Heart left ventricle (tissue), 16 donors: ENCODE measurements around the gene DNAAF5. TPM values are rescaled to one million over a fixed set of nuclear protein-coding genes. Genes with fewer than 3 reads are reported as not detected.
A peak's percentile ranks its signal among the peaks of the same experiment; 100 is the strongest.

Experiments used
- ATAC-seq, 4 donors: fragments of 200-7000 bp; cut with Tn5 transposase; one replicate each; pipeline ENCODE4 v1.9.1; 2020 to 2022; ENCODE audit warnings: moderate library complexity in 4 of 4, mild to moderate bottlenecking in 3 of 4, moderate number of reproducible peaks in 1 of 4
- DNase-seq, 5 donors: peaks; one replicate each; pipeline ENCODE4 v3.0.0-alpha.2; 2020
- H3K27ac ChIP-seq, 12 donors: fragments of 200-600 bp; sonication (generic) in 4 of 12; one replicate each; pipeline versions ENCODE4 v1.5.0 to v1.8.0; 2016 to 2022; ENCODE audit warnings: mild to moderate bottlenecking in 2 of 12
- H3K27me3 ChIP-seq, 9 donors: fragments of 200-600 bp; sonication (generic) in 2 of 9; one replicate each; pipeline versions ENCODE4 v1.5.1 to v1.8.0; 2016 to 2022; ENCODE audit warnings: mild to moderate bottlenecking in 3 of 9
- H3K36me3 ChIP-seq, 9 donors: fragments of 200-600 bp; sonication (generic) in 2 of 9; one replicate each; pipeline versions ENCODE4 v1.5.0 to v1.8.0; 2018 to 2022; ENCODE audit warnings: mild to moderate bottlenecking in 2 of 9
- H3K4me1 ChIP-seq, 12 donors: fragments of 200-600 bp; sonication (generic) in 4 of 12; one replicate each; pipeline versions ENCODE4 v1.5.0 to v1.8.0; 2016 to 2022; ENCODE audit warnings: mild to moderate bottlenecking in 3 of 12
- H3K4me3 ChIP-seq, 12 donors: fragments of 200-600 bp; sonication (generic) in 4 of 12; one replicate each; pipeline versions ENCODE4 v1.5.0 to v1.8.0; 2017 to 2022; ENCODE audit warnings: mild to moderate bottlenecking in 9 of 12, moderate library complexity in 4 of 12
- H3K9me3 ChIP-seq, 12 donors: fragments of 200-600 bp; sonication (generic) in 4 of 12; one replicate each; pipeline versions ENCODE4 v1.5.0 to v1.8.0; 2016 to 2022; ENCODE audit warnings: mild to moderate bottlenecking in 1 of 12
- CTCF ChIP-seq, 12 donors: fragments of 200-600 bp; sonication (generic) in 4 of 12; IDR thresholded peaks; one replicate each; pipeline versions ENCODE4 v1.5.0 to v1.8.0; 2018 to 2022; ENCODE audit warnings: antibody characterized with exemption in 12 of 12, mild to moderate bottlenecking in 5 of 12
- POLR2A ChIP-seq, 2 donors: fragments of 450-650 bp; IDR thresholded peaks; one replicate each; pipeline ENCODE4 v1.6.1; 2017; ENCODE audit warnings: antibody characterized with exemption in 2 of 2, mild to moderate bottlenecking in 2 of 2, moderate library complexity in 2 of 2
- WGBS, 4 donors: extraction: QIAGEN DNeasy Blood & Tissue Kit in 2 of 4; methylation state at CpG; one replicate each; pipeline versions ENCODE4 v1.1.5 to v1.1.7; 2013 to 2018; 5-methylcytosine and 5-hydroxymethylcytosine counted together
- intact Hi-C, 10 donors: fragments of 100-400 bp; cut with DNase I; formaldehyde crosslinking; loops; one replicate each; pipeline versions ENCODE4 v1.11.1 to v1.14.2; 2022
- polyA plus RNA-seq, 2 donors: library from polyadenylated mRNA; stranded (reverse); fragments of 200-250 nt; gene quantifications; one replicate each; pipeline ENCODE4 v1.2.3, GENCODE V29; 2013
- total RNA-seq, 9 donors: library from RNA; depleted of rRNA in 2 of 9; stranded (reverse); fragments of >200 nt in 2 of 9; fragmentation: NEBNext Ultra II Directional in 3 of 9; extraction: Animal tissue kit (Norgen Biotek cat#: 25700) in 3 of 9; gene quantifications; one replicate each; pipeline versions ENCODE4 v1.1.0 to v1.2.4, GENCODE V29; 2016 to 2023
- donor health status: ischemic (EF 13 %, LVEDD 7.1; RV severe dilation, severe dysfunction).
- donor health status: healthy with polysubstance abuse.
- donor health status: DM: no; HTN: yes; CAD: no.
- donor health status: DM: no; HTN: no; CAD: no.
- donor health status: ischemic (EF 25% LVEDD 6.9; RV normal size, moderate dysfunction).
- donor health status: ischemic (EF 25% LVEDD 5.7; RV mildly dilated, moderate dysfunction).
- donor health status: healthy.
- donor health status: DM: yes; HTN: yes; CAD: no.
- donor health status: ischemic (EF 35%, LVEDD 5.7; RV mildly dilated, moderate dysfunction).
- donor health status: nonischemic (EF 11% LVEDD 7.7; RV severe dilation, severe dysfunction).
- donor health status: DM: yes; HTN: yes; CAD: no.
- donor health status: PGD.
- donor health status: ischemic (EF 29% LVEDD 5.4; RV normal size, mild dysfunction).
- donor health status: nonischemic (EF 23%, LVEDD 6.1; RV moderate dilation, normal function).

Gene DNAAF5
- total and polyA plus RNA-seq, 11 donors: 7.2 to 45.8 (median 23.5) TPM

DNA sequence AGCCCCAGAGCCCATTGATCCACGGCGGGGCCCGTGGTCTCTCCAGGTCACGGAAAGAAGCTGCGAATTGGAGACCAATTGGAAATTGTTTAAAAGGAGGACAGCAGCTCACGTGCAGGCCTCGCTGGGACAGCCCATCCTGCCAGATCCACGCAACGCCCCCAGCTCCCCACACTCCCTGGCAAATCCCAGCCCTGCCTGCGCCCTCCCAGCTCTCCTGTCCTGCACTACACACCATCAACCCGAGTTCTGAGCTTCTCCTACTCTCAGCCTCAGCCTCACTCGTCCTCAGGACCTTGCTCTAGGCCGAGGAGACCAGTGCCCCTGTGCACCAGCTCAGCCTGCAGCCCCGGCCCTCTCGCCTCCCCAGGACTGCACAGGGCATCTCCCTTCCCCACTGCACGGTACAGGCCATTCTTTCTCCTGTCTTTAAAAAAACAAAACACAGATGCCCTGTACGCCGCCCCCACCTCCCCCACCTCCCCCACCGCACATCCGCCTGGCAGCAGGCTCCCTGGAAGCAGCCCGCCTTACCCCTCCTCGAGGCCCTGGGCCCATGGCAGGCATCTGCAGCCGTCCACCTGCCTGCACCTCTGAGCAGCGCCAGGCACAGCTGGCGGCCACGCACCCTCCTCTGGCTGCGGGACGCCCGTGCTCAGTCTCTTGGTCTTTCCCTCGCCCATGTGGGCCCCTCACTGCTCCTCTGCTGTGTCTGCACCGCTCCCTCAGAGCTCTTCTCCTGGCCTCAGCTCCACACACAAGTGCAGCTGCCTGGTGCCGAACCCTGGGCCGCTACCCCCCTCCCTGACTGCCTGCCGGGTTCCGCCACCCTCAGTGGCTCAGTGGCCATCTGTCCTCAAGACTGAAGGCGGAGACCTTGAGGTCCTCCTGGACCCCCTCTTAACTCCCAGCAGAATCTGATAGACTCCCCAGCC lies 57.3 kb downstream of the DNAAF5 start:
- Histone ChIP-seq H3K27me3 (no peaks in the 10 kb centered on the region), H3K4me3 (no peak overlapping the region), H3K9me3 (no peaks in the 10 kb centered on the region), H3K4me1 (peaks cover 0 to 33% (median 8%) of the 10 kb centered on the region in 12 donors), H3K27ac (no peak overlapping the region), H3K36me3 (peaks cover 0 to 64% (median 33%) of the 10 kb centered on the region in 9 donors)
- TF ChIP-seq CTCF (IDR thresholded peaks at IDR 0.05) (no peak), POLR2A (IDR thresholded peaks at IDR 0.05) (no peak)
- ATAC-seq: no peak
- WGBS, 4 donors: 92 to 95% (median 93%) methylated on average over 33 to 36 of the region's 36 CpGs
- DNase-seq: peak in 1 of 5 donors; percentile 49
- intact Hi-C loops: loop anchor here in 4 of 10 donors (2.0 to 10.0 kb wide), 3 partner anchors 51 to 168 kb away; partner anchors contain the start of genes SUN1 (in 2 of the 4) and ADAP1 (in 1 of the 4)

DNA sequence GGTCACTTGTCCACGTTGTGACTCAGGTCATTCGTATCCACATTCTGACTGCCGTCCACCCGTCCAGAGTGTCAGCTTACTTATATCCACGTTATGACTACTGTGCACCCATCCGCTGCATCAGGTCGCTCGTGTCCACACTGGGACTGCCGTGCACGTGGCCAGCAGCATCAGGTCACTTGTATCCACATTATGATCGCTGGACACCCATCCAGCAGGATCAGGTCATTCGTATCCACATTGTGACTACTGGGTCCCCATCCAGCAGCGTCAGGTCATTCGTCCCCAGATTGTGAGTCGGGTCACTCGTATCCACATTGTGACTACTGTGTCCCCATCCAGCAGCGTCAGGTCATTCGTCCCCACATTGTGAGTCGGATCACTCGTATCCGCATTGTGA lies 58.5 kb downstream of the DNAAF5 start:
- Histone ChIP-seq H3K4me3 (no peak overlapping the region), H3K27me3 (no peaks in the 10 kb centered on the region), H3K9me3 (no peaks in the 10 kb centered on the region), H3K36me3 (peaks cover 0 to 55% (median 32%) of the 10 kb centered on the region in 9 donors), H3K4me1 (peaks cover 0 to 23% (median 2%) of the 10 kb centered on the region in 12 donors), H3K27ac (no peak overlapping the region)
- no peak for DNase-seq
- ATAC-seq: no peak
- intact Hi-C loops: loop anchor here in 6 of 10 donors (1.0 to 10.0 kb wide), 6 partner anchors 50 to 167 kb away; partner anchors contain the start of genes SUN1 (in 2 of the 6) and ADAP1 (in 1 of the 6)
- WGBS, 4 donors: 93 to 96% (median 95%) methylated on average over 21 of the region's 21 CpGs
- no peak for TF ChIP-seq CTCF (IDR thresholded peaks at IDR 0.05)
- TF ChIP-seq POLR2A (IDR thresholded peaks at IDR 0.05): no peak

- no peaks in the 10 kb centered on the region for H3K27me3 ChIP-seq
- TF ChIP-seq POLR2A (IDR thresholded peaks at IDR 0.05): no peak
- no peak for TF ChIP-seq CTCF (IDR thresholded peaks at IDR 0.05)
- intact Hi-C loops: loop anchor here in 6 of 10 donors (1.0 to 10.0 kb wide), 5 partner anchors 49 to 89 kb away; partner anchors contain the start of gene SUN1 (in 2 of the 6)
- no peak overlapping the region for H3K4me3 ChIP-seq
- H3K9me3 ChIP-seq: no peaks in the 10 kb centered on the region
- ATAC-seq: no peak
- H3K4me1 ChIP-seq: peaks cover 0 to 18% (median 2%) of the 10 kb centered on the region in 12 donors
- H3K27ac ChIP-seq: no peak overlapping the region
- peaks cover 0 to 50% (median 31%) of the 10 kb centered on the region in 9 donors for H3K36me3 ChIP-seq
- 95 to 97% (median 96%) methylated on average over 10 of the region's 10 CpGs for WGBS, 4 donors
- no peak for DNase-seq
Observed at GRCh38 chr7:785416-785815, 58.9 kb downstream of the DNAAF5 start.
